AG09319 (cell line): ENCODE measurements around the gene ZGRF1.
"Not testable (repeated sequence)": the region's sequence is repeated elsewhere in the genome, so short reads cannot be mapped to it uniquely, and the experiment has no call there.

ENCODE experiments used
- DNase-seq: peaks from one replicate; pipeline ENCODE4 v3.0.0-alpha.2; 2010; ENCODE audit warnings: low read depth; ENCODE audit errors: extremely low read depth
- CTCF ChIP-seq: IDR thresholded peaks from 2 replicates; pipeline ENCODE4 v1.5.1; 2011; ENCODE audit warnings: low read depth, mild to moderate bottlenecking, inconsistent platforms, low read length, moderate library complexity

ZGRF1 gene

GRCh38 chr4:112633477-112634235 lies 3.1 kb downstream of the ZGRF1 start:
- DNase-seq = no peak
- peak; percentile 55 for TF ChIP-seq CTCF

DNA sequence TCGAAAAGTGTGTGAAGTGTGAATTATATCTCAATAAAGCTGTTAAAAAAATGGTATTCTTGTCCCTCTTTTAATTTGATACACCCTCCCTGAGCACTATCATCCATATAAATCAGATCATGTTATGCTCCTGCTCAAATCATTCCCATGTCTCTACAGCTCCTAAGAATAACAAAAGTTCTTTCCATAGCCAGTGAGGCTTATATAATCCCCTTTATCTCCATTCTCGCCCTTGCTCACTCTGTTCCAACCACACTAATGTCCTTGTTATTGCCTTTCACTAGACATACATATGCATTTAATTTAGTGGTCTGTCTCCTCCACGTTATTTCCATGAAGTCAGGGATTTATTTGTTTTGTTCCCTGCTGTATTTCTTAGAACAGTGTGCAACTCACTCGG lies 10.5 kb downstream of the ZGRF1 start:
- TF ChIP-seq CTCF = no peak
- no peak for DNase-seq

- DNase-seq = no peak
- TF ChIP-seq CTCF = no peak
Measured at GRCh38 chr4:112616984-112617383, 19.7 kb downstream of the ZGRF1 start.

DNA sequence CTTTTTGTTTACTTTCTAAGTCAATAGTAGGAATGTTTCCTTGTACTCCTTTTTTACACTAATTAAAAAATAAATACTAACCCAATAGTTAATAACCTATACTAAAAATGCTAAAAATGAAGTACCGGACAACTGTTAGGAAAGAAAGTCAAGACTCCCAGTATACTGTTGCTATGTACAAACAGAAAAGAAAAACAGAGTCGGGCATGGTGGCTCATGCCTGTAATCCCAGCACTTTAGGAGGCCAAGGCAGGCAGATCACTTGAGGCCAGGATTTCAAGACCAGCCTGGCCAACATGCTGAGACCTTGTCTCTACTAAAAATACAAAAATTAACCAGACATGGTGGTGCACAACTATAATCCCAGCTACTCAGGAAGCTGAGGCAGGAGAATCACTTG lies 23.9 kb downstream of the ZGRF1 start:
- DNase-seq = not testable (repeated sequence)

DNA sequence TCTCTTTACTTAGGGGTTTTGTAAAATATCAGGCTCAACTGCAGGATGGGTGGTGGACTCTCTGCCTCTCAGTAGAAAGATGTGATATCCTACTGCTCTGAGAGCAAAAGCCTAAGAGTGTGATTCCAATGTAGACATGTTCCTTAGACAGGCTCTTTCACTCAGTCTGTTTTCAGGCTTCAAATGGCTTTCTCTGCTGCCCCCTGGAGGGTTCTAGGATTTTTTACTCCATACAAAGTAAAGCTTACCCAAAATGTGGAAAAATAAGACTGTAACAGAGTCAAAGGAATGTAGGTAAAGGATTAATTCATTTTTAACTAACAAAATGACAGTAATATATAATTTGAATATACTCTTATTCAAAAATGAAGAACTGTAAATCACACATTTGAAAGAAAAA lies 32.1 kb downstream of the ZGRF1 start:
- peak; percentile 75 for TF ChIP-seq CTCF
- peak; percentile 30 for DNase-seq

DNA sequence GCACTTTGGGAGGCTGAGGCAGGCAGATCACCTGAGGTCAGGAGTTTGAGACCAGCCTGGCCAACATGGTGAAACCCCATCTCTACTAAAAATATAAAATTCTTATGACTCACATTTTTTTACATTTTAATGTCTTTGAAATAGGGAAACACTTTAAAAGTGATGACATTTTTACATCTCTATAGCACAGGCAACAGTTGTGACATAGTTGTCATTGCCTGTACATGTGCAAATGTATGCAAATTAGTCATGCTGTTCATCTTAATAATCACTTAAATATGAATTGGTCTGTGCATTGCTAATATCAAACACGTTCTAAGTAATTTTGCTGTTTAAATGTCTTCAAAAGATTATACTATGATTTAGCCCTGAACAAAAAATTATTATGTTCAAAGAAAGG lies 41.7 kb downstream of the ZGRF1 start:
- TF ChIP-seq CTCF = no peak
- DNase-seq = no peak

DNA sequence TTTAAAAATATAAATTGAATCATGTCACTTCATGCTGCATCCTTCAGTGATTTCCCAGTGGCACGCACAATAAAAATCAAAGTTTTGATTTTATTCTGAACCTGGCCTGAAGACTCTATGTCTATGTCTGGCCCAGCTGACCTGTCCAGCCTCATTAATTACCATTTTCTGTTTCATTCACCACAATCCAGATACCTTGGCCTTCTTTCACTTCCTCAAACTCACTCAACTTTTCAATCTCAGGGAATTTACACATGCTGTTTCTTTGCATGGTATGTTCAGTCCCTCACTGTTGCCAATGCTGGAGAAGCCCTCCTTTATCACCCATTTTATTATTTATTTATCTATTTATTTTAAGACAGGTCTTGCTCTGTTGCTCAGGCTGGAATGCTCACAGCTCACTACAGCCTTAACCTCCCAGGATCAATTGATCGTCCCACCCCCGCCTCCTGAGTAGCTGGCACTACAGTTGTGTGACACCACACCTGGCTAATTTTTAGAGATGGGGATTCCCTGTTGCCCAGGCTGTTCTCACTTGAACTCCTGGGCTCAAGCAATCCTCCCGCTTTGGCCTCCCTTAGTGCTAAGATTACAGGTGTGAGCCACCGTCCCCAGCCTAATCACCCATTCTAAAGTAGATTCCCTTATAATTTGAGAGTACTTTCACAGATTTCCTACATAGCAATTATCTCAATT lies 43.1 kb downstream of the ZGRF1 start:
- no peak for DNase-seq
- TF ChIP-seq CTCF = no peak
